ENCODE data around the gene TUT4.

TUT4 gene, protein sequence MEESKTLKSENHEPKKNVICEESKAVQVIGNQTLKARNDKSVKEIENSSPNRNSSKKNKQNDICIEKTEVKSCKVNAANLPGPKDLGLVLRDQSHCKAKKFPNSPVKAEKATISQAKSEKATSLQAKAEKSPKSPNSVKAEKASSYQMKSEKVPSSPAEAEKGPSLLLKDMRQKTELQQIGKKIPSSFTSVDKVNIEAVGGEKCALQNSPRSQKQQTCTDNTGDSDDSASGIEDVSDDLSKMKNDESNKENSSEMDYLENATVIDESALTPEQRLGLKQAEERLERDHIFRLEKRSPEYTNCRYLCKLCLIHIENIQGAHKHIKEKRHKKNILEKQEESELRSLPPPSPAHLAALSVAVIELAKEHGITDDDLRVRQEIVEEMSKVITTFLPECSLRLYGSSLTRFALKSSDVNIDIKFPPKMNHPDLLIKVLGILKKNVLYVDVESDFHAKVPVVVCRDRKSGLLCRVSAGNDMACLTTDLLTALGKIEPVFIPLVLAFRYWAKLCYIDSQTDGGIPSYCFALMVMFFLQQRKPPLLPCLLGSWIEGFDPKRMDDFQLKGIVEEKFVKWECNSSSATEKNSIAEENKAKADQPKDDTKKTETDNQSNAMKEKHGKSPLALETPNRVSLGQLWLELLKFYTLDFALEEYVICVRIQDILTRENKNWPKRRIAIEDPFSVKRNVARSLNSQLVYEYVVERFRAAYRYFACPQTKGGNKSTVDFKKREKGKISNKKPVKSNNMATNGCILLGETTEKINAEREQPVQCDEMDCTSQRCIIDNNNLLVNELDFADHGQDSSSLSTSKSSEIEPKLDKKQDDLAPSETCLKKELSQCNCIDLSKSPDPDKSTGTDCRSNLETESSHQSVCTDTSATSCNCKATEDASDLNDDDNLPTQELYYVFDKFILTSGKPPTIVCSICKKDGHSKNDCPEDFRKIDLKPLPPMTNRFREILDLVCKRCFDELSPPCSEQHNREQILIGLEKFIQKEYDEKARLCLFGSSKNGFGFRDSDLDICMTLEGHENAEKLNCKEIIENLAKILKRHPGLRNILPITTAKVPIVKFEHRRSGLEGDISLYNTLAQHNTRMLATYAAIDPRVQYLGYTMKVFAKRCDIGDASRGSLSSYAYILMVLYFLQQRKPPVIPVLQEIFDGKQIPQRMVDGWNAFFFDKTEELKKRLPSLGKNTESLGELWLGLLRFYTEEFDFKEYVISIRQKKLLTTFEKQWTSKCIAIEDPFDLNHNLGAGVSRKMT (N-terminal part only)

DNA sequence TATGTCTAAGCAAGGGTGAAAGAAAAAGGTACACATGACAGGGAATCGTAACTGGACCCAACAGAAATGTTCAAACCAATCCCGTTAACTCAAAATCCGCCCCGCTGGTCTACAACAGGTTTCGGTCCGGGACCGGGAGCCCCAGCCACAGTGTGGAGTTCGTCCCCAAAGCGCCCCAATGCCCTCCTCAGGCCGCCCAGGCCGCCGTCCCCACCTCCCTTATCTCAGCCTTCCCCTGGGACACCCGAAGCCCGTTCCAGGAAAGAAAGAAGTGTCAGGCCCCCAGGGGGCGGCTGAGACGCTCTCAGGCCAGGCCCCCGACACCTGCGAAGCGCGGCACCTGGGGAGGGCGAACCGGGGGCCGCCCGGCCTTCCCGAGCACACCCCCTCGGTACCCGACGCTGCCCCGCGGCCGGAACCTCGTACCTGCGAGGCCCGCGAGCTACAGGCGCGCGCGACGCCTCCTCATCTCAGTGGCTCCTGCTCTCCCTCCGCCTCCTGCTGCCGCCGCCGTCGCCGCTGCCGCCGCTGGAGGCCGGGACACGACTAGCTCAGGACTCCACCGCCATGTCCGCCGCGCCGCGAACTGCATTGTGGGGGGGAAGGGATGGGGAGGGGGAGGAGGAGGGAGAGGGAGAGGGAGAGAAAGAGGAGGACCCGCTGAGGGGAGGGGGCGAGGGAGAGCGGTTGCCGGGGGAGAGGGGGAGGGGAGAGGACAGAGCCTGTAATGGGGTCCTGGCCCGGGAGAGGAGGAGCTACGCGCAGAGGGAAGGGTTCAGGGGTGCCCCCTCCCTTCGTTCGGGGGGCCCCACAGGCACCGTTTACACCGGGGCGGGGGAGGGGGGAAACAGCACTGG, at the start of gene TUT4:
Gene TUT4 (minus strand): TSS at position 588 of the 857 bp plus-strand sequence. CDS start 26,812 bp downstream, outside the sequence.
- no peak for TF ChIP-seq CTCF (IDR thresholded peaks at IDR 0.05; ENCODE audit: low read length, missing control alignments)
- H3K4me3 ChIP-seq (replicated peaks; ENCODE audit: low read depth, low read length): peak within 1 kb of the TSS; percentile 87
- peak; percentile 79 for DNase-seq (ENCODE audit: low read depth)

- H3K4me3 ChIP-seq (replicated peaks; ENCODE audit: low read depth, low read length): peak within 1 kb of the TSS; percentile 49
- no peak for TF ChIP-seq CTCF (IDR thresholded peaks at IDR 0.05; ENCODE audit: low read length, missing control alignments)
- DNase-seq (ENCODE audit: low read depth): peak; percentile 62
These were observed 49.3 kb upstream of the TUT4 start, which contains the start of gene GPX7 for GRCh38 chr1:52601991-52602855. GPX7 (plus strand) TSS chr1:52602371; CDS start chr1:52602410, 39 bp downstream.

GRCh38 chr1:52601519-52601918, 48.6 kb upstream of the TUT4 start:
- H3K4me3 ChIP-seq (replicated peaks; ENCODE audit: low read depth, low read length): no peak overlapping the region
- DNase-seq (ENCODE audit: low read depth): no peak
- no peak for TF ChIP-seq CTCF (IDR thresholded peaks at IDR 0.05; ENCODE audit: low read length, missing control alignments)

- no peak for DNase-seq (ENCODE audit: low read depth)
- no peak for TF ChIP-seq CTCF (IDR thresholded peaks at IDR 0.05; ENCODE audit: low read length, missing control alignments)
- H3K4me3 ChIP-seq (replicated peaks; ENCODE audit: low read depth, low read length): no peak overlapping the region
These were observed 47.8 kb upstream of the TUT4 start for GRCh38 chr1:52600533-52601179.

GRCh38 chr1:52599236-52599635, 46.3 kb upstream of the TUT4 start:
- DNase-seq (ENCODE audit: low read depth): no peak
- no peak overlapping the region for H3K4me3 ChIP-seq (replicated peaks; ENCODE audit: low read depth, low read length)
- no peak for TF ChIP-seq CTCF (IDR thresholded peaks at IDR 0.05; ENCODE audit: low read length, missing control alignments)

Data from fibroblast of pulmonary artery (primary cell).